Gastroesophageal sphincter (tissue), 3 donors: ENCODE data around the gene HK3.

Source experiments
- CTCF ChIP-seq, 4 experiments: fragments of 200-600 bp in 2 of 4; fragments of 450-650 bp in 2 of 4; sonication (generic) in 1 of 4; IDR thresholded peaks; one replicate each; pipeline ENCODE4 v1.5.1; 2017 to 2019; ENCODE audit warnings: antibody characterized with exemption in 4 of 4, mild to moderate bottlenecking in 2 of 4, moderate library complexity in 2 of 4
- POLR2A ChIP-seq, 2 donors: fragments of 450-650 bp; IDR thresholded peaks; one replicate each; pipeline ENCODE4 v1.6.1; 2017; ENCODE audit warnings: antibody characterized with exemption in 2 of 2, mild to moderate bottlenecking in 2 of 2, moderate library complexity in 1 of 2
- POLR2AphosphoS5 ChIP-seq: sonication (generic); formaldehyde crosslinking; IDR thresholded peaks from one replicate; pipeline ENCODE4 v1.6.1; 2017; ENCODE audit warnings: antibody characterized with exemption

DNA sequence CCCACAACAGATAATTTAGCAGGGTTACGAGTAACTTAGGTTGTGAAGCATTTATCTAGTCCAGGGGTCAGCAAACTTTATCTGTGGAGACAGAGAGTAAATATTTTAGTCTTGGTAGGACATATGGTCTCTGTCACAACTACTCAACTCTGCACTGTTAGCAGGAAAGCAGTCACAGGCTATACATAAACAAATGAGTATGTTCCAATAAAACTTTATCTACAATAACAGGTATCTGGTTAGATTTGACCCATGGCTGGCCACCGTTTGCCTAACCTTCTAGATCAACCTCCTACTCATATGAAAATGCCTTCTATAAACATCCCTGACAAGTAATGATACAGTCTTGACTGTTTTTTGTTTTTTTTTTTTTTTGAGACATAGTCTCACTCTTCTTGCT is 13.0 kb upstream of the HK3 start:
- no peak for TF ChIP-seq POLR2A (IDR thresholded peaks at IDR 0.05)
- no peak for TF ChIP-seq CTCF (IDR thresholded peaks at IDR 0.05)
- TF ChIP-seq POLR2AphosphoS5, result no peak
